ENCODE results near the gene GTF2H2C. TPM values are rescaled to one million over a fixed set of nuclear protein-coding genes. Genes with fewer than 3 reads are reported as not detected.
"Not testable (repeated sequence)": the region's sequence is repeated elsewhere in the genome, so short reads cannot be mapped to it uniquely, and the experiment has no call there.

Gene GTF2H2C
- total RNA-seq, 2 experiments from 2014 or later = 29.5 to 32.4 TPM

DNA sequence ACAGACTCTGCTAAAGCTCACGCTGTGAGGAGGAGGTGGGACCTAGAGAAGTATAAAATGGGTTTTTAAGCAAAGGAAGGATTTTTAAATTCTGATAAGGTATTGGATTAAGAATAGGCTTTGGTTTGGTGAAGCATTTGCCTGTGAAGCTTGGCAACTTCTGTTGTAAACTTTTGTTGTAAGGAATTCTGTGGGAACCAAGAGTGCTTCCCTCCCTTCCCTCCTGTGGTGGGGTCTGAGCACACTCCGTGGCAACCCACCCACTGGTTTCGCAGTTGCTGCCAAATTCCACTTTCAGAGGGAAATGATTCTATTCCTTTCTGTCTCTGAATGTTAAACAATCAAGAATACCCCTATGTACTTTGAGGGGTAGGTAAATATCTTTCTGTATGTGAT, 28.6 kb upstream of the GTF2H2C start:
- ChIA-PET POLR2A (no interaction called here), CTCF (no interaction called here)
- Mint-ChIP-seq H3K36me3 (ENCODE audit: low read depth) (no peaks in the 10 kb centered on the region), H3K4me1 (no peaks in the 10 kb centered on the region), H3K9me3 (no peaks in the 10 kb centered on the region), H3K27me3 (peaks cover 24% of the 10 kb centered on the region), H3K27ac (no peak overlapping the region), H3K4me3 (no peak overlapping the region)
- DNase-seq = no peak

- H3K9me3 Mint-ChIP-seq; H3K4me1 Mint-ChIP-seq; H3K27me3 Mint-ChIP-seq; DNase-seq; POLR2A ChIA-PET; H3K36me3 Mint-ChIP-seq (ENCODE audit: low read depth); H3K27ac Mint-ChIP-seq; H3K4me3 Mint-ChIP-seq; CTCF ChIA-PET: not testable (repeated sequence)
Measured at GRCh38 chr5:69537911-69538310, 22.1 kb upstream of the GTF2H2C start.

DNA sequence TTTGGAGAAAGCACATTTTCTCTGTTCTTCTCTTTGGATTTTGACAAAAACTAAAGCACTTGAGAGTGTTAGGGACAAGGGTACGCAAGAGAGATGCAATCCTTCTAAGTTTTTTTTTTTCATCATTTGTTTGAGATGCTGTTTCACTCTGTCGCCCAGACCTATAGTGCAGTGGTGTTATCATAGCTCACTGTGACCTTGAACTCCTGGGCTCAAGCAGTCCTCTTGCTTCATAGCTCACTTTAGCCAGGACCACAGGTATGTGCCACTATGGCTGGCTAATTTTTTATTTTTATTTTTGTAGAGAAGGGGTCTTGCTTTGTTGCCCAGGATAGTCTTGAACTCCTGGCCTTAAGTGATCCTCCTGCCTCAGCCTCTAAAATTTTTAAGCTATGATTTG, 21.3 kb upstream of the GTF2H2C start:
- CTCF ChIA-PET = not testable (repeated sequence)

GRCh38 chr5:69541347-69541746, 18.6 kb upstream of the GTF2H2C start:
- H3K4me3 Mint-ChIP-seq; DNase-seq; CTCF ChIA-PET; H3K27ac Mint-ChIP-seq; H3K27me3 Mint-ChIP-seq; H3K36me3 Mint-ChIP-seq (ENCODE audit: low read depth); H3K4me1 Mint-ChIP-seq; H3K9me3 Mint-ChIP-seq; POLR2A ChIA-PET: not testable (repeated sequence)

More for the DNA sequence above, 21.3 kb upstream of the GTF2H2C start:
- H3K27me3 Mint-ChIP-seq; H3K4me1 Mint-ChIP-seq; H3K27ac Mint-ChIP-seq; H3K9me3 Mint-ChIP-seq; POLR2A ChIA-PET; DNase-seq; H3K36me3 Mint-ChIP-seq (ENCODE audit: low read depth); H3K4me3 Mint-ChIP-seq: not testable (repeated sequence)

GRCh38 chr5:69542838-69543618, 17.0 kb upstream of the GTF2H2C start:
- H3K27me3 Mint-ChIP-seq; H3K4me1 Mint-ChIP-seq; CTCF ChIA-PET; H3K9me3 Mint-ChIP-seq; H3K27ac Mint-ChIP-seq; H3K4me3 Mint-ChIP-seq; H3K36me3 Mint-ChIP-seq (ENCODE audit: low read depth); DNase-seq; POLR2A ChIA-PET: not testable (repeated sequence)

DNA sequence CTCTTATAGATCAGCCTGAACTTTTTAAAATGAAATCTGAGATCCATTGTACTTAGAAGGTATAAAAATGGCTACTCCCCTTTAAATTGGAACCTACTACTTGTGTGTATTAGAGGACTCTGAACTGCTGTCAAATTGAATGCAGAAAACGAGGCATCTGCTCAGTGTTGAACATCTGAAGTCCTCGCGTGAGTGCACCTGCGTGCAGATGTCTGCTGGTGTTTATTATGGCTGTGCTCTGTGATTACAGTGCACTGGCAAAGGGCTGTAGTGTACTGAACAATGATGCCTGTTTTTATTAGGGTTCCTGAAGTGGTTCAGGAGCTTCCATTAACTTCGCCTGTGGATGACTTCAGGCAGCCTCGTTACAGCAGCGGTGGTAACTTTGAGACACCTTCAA, 15.4 kb upstream of the GTF2H2C start:
- CTCF ChIA-PET; H3K4me1 Mint-ChIP-seq; POLR2A ChIA-PET; H3K36me3 Mint-ChIP-seq (ENCODE audit: low read depth); H3K9me3 Mint-ChIP-seq; H3K27ac Mint-ChIP-seq; DNase-seq; H3K4me3 Mint-ChIP-seq; H3K27me3 Mint-ChIP-seq: not testable (repeated sequence)

GRCh38 chr5:69560587-69561431, 818 bp downstream of the GTF2H2C start:
- H3K27ac Mint-ChIP-seq = not testable (repeated sequence)

GRCh38 chr5:69566172-69566571, 6.2 kb downstream of the GTF2H2C start:
- POLR2A ChIA-PET; H3K27ac Mint-ChIP-seq; H3K4me3 Mint-ChIP-seq; H3K27me3 Mint-ChIP-seq; H3K9me3 Mint-ChIP-seq; CTCF ChIA-PET; H3K4me1 Mint-ChIP-seq; H3K36me3 Mint-ChIP-seq (ENCODE audit: low read depth); DNase-seq: not testable (repeated sequence)

More at GRCh38 chr5:69560587-69561431, 818 bp downstream of the GTF2H2C start:
- H3K9me3 Mint-ChIP-seq; DNase-seq; CTCF ChIA-PET; H3K36me3 Mint-ChIP-seq (ENCODE audit: low read depth); H3K4me1 Mint-ChIP-seq; POLR2A ChIA-PET; H3K27me3 Mint-ChIP-seq: not testable (repeated sequence)
- peak overlapping the region; percentile 68 for H3K4me3 Mint-ChIP-seq

DNA sequence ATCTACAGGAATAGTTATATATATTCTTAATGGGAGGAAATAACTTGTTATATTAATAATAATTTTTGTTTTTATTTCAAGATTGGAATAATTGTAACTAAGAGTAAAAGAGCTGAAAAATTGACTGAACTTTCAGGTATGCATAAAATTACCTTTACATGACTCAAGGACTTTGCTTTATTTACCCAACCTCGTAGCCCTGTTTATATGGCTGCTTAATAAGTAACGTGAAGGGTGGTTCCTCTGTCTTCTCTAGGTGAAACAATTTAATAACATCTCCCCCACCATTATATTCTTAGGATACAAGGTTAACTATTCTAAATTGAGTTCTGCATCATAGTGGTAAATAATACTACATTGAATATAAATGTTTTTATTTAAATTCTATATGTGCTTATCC, 8.1 kb downstream of the GTF2H2C start:
- H3K27ac Mint-ChIP-seq; H3K4me1 Mint-ChIP-seq; H3K9me3 Mint-ChIP-seq; H3K27me3 Mint-ChIP-seq; POLR2A ChIA-PET; CTCF ChIA-PET; H3K4me3 Mint-ChIP-seq; H3K36me3 Mint-ChIP-seq (ENCODE audit: low read depth); DNase-seq: not testable (repeated sequence)

DNA sequence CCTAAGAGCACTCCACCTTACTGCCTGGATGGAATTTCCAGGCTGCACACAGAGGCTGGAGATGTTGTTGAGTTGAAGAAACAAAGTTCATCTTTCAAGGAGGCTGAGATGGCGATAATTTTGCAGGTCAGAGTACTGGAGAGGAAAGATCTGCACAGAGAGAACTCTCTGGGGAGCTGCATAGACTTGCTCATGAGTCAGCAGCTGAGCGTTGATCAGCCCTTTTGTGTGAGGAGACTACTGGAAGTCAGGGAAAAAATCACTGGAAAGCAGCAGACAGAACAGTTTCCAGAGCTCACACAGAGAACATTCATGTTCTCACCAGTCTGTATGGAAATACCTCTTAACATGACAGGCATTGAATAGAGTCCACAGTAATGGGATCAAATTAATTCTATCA, 23.4 kb downstream of the GTF2H2C start:
- not testable (repeated sequence) for DNase-seq

GRCh38 chr5:69596114-69596840, 36.3 kb downstream of the GTF2H2C start:
- H3K27ac Mint-ChIP-seq; H3K4me3 Mint-ChIP-seq; DNase-seq; POLR2A ChIA-PET; CTCF ChIA-PET; H3K36me3 Mint-ChIP-seq (ENCODE audit: low read depth); H3K27me3 Mint-ChIP-seq; H3K4me1 Mint-ChIP-seq; H3K9me3 Mint-ChIP-seq: not testable (repeated sequence)

More for the DNA sequence above, 23.4 kb downstream of the GTF2H2C start:
- H3K27me3 Mint-ChIP-seq; POLR2A ChIA-PET; H3K27ac Mint-ChIP-seq; H3K4me1 Mint-ChIP-seq; CTCF ChIA-PET; H3K9me3 Mint-ChIP-seq; H3K36me3 Mint-ChIP-seq (ENCODE audit: low read depth); H3K4me3 Mint-ChIP-seq: not testable (repeated sequence)

DNA sequence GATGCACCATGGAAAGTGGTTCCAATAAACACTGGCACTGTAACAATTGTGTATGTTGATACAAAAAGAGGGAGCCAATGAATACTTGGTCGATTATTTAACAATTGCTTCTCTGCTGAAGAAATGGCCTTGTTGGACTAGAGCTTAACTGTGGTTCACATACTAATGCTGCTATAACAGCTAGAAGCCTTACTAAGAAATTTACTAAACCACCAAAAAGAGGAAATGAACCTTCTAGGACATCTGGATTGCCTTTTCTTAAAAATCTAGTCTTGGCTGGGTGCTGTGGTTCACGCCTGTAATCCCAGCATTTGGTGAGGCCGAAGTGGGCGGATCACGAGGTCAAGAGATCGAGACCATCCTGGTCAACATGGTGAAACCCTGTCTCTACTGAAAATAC, 42.0 kb downstream of the GTF2H2C start:
- POLR2A ChIA-PET; CTCF ChIA-PET; H3K9me3 Mint-ChIP-seq; H3K4me3 Mint-ChIP-seq; H3K27me3 Mint-ChIP-seq; H3K36me3 Mint-ChIP-seq (ENCODE audit: low read depth); H3K27ac Mint-ChIP-seq; DNase-seq; H3K4me1 Mint-ChIP-seq: not testable (repeated sequence)

DNA sequence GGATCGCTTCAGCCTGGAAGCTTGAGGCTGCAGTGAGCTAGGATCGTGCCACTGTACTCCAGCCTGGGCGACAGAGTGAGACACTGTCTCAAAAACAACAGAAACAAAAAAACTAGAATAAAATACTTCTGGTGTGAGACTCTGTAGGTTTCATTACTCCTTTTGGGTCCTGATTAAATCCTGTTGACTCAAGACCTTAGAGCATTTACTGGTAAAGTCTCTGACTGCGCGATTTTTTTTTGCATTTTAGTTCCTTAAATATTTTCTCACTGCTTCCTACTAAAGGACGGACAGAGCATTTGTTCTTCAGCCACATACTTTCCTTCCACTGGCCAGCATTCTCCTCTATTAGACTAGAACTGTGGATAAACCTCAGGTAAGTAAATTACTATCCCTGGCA, 46.8 kb downstream of the GTF2H2C start:
- H3K27me3 Mint-ChIP-seq; H3K36me3 Mint-ChIP-seq (ENCODE audit: low read depth); H3K4me1 Mint-ChIP-seq; CTCF ChIA-PET; H3K27ac Mint-ChIP-seq; H3K4me3 Mint-ChIP-seq; DNase-seq; POLR2A ChIA-PET; H3K9me3 Mint-ChIP-seq: not testable (repeated sequence)
